HEK293T (cell line): ENCODE results near the gene TRIM47.
"Not testable (repeated sequence)": the region's sequence is repeated elsewhere in the genome, so short reads cannot be mapped to it uniquely, and the experiment has no call there.

Experiments
- CTCF ChIA-PET: fragments of 350-600 bp; formaldehyde crosslinking; extraction: SDS; loops from one replicate; lab custom pipeline; 2021; ENCODE audit warnings: antibody characterized with exemption, inconsistent platforms; lab: Yijun Ruan, JAX
- POLR2A ChIA-PET: fragments of 350-600 bp; formaldehyde crosslinking; extraction: SDS; loops from one replicate; lab custom pipeline; 2020; ENCODE audit warnings: antibody characterized with exemption, inconsistent platforms; lab: Yijun Ruan, JAX
- DNase-seq: peaks from one replicate; pipeline ENCODE4 v3.0.0; 2012; ENCODE audit warnings: mixed read lengths; ENCODE audit errors: extremely low spot score
- ARNT ChIP-seq: fragments of 450-650 bp; IDR thresholded peaks from 2 replicates; pipeline ENCODE4 v1.6.1; 2017; ENCODE audit warnings: mild to moderate bottlenecking
- BHLHE40 ChIP-seq: fragments of 450-650 bp; IDR thresholded peaks from 2 replicates; pipeline ENCODE4 v1.6.1; 2016; ENCODE audit warnings: mild to moderate bottlenecking, moderate library complexity, borderline replicate concordance
- CTBP1 ChIP-seq: fragments of 450-650 bp; IDR thresholded peaks from 2 replicates; pipeline ENCODE4 v1.6.1; 2016; ENCODE audit warnings: borderline replicate concordance
- ELF4 ChIP-seq: fragments of 450-650 bp; IDR thresholded peaks from 2 replicates; pipeline ENCODE4 v1.6.1; 2017; ENCODE audit warnings: antibody characterized with exemption
- FOXA1 ChIP-seq: fragments of 450-650 bp; IDR thresholded peaks from 2 replicates; pipeline ENCODE4 v1.6.1; 2016; ENCODE audit warnings: mild to moderate bottlenecking
- FOXK2 ChIP-seq: fragments of 450-650 bp; IDR thresholded peaks from 2 replicates; pipeline ENCODE4 v1.6.1; 2016; ENCODE audit warnings: mild to moderate bottlenecking
- FOXM1 ChIP-seq: fragments of 450-650 bp; IDR thresholded peaks from 2 replicates; pipeline ENCODE4 v1.6.1; 2017; ENCODE audit warnings: mild to moderate bottlenecking, borderline replicate concordance
- HDGF ChIP-seq: fragments of 450-650 bp; IDR thresholded peaks from 2 replicates; pipeline ENCODE4 v1.6.1; 2017; ENCODE audit warnings: antibody characterized with exemption, borderline replicate concordance
- L3MBTL2 ChIP-seq: fragments of 450-650 bp; conservative IDR thresholded peaks from 2 replicates; pipeline ENCODE4 v1.6.1; 2016; ENCODE audit warnings: mild to moderate bottlenecking
- LEF1 ChIP-seq: fragments of 450-650 bp; IDR thresholded peaks from 2 replicates; pipeline ENCODE4 v1.6.1; 2017; ENCODE audit warnings: mild to moderate bottlenecking, borderline replicate concordance
- NFRKB ChIP-seq: fragments of 450-650 bp; IDR thresholded peaks from 2 replicates; pipeline ENCODE4 v1.6.1; 2016; ENCODE audit warnings: mild to moderate bottlenecking, moderate library complexity
- PKNOX1 ChIP-seq: fragments of 450-650 bp; IDR thresholded peaks from 2 replicates; pipeline ENCODE4 v1.6.1; 2016
- SP1 ChIP-seq: fragments of 450-650 bp; IDR thresholded peaks from 2 replicates; pipeline ENCODE4 v1.6.1; 2017
- SUZ12 ChIP-seq: fragments of 450-650 bp; IDR thresholded peaks from 2 replicates; pipeline ENCODE4 v1.6.1; 2016; ENCODE audit warnings: mild to moderate bottlenecking
- TARDBP ChIP-seq: fragments of 450-650 bp; IDR thresholded peaks from 2 replicates; pipeline ENCODE4 v1.6.1; 2016
- ZNF384 ChIP-seq: fragments of 450-650 bp; IDR thresholded peaks from 2 replicates; pipeline ENCODE4 v1.6.1; 2016

TRIM47 gene

GRCh38 chr17:75854101-75854748, 24.2 kb downstream of the TRIM47 start:
- no peak for DNase-seq
- POLR2A ChIA-PET, result interaction anchor here (1.3 to 3.3 kb wide), 12 partner anchors 8 to 148 kb away, joined by 3 to 39 read pairs (median 12); partner anchors contain the start of genes CDK3, TRIM47, TRIM65 and UNK
- CTCF ChIA-PET, result interaction anchor here (1.2 to 1.4 kb wide), 3 partner anchors 26 to 81 kb away, joined by 3 to 4 read pairs (median 4); no protein-coding TSS in a partner anchor
- TF ChIP-seq NFRKB, result no peak

- ChIA-PET CTCF (interaction anchor here (0.6 kb wide), 1 partner anchor 329 kb away, joined by 3 read pairs; no protein-coding TSS in a partner anchor), POLR2A (interaction anchor here (3.2 to 3.3 kb wide), 2 partner anchors 43 to 73 kb away, joined by 24 to 32 read pairs; partner anchors contain the start of gene TRIM65)
- TF ChIP-seq BHLHE40, result no peak
- no peak for TF ChIP-seq HDGF
- no peak for TF ChIP-seq NFRKB
- TF ChIP-seq CTBP1, result no peak
- no peak for TF ChIP-seq FOXK2
- DNase-seq, result no peak
Observed at GRCh38 chr17:75853433-75853832, 24.9 kb downstream of the TRIM47 start.

- CTCF ChIA-PET, DNase-seq: not testable (repeated sequence)
- POLR2A ChIA-PET, result interaction anchor here (0.6 kb wide), 1 partner anchor 72 kb away, joined by 3 read pairs; no protein-coding TSS in a partner anchor
Observed at GRCh38 chr17:75851693-75851991, 26.7 kb downstream of the TRIM47 start.

GRCh38 chr17:75850928-75851692, 27.3 kb downstream of the TRIM47 start:
- no peak for TF ChIP-seq CTBP1
- TF ChIP-seq FOXM1, result no peak
- no peak for TF ChIP-seq BHLHE40
- TF ChIP-seq ZNF384, result no peak
- TF ChIP-seq ELF4, result no peak
- TF ChIP-seq PKNOX1, result no peak
- no peak for TF ChIP-seq NFRKB
- TF ChIP-seq SP1, result no peak
- no peak for TF ChIP-seq FOXA1
- no peak for TF ChIP-seq TARDBP
- TF ChIP-seq LEF1, result no peak
- TF ChIP-seq HDGF, result no peak
- no peak for TF ChIP-seq SUZ12
- TF ChIP-seq FOXK2, result no peak
- TF ChIP-seq ARNT, result no peak
- no peak for TF ChIP-seq L3MBTL2
- ChIA-PET CTCF (no interaction called here), POLR2A (no interaction called here)
- DNase-seq, result no peak

- no peak for DNase-seq
- ChIA-PET POLR2A (interaction anchor here (1.4 to 2.7 kb wide), 2 partner anchors 10 to 70 kb away, joined by 3 to 14 read pairs; a partner anchor contains a TSS), CTCF (interaction anchor here (0.6 kb wide), 1 partner anchor 182 kb away, joined by 3 read pairs; no protein-coding TSS in a partner anchor)
- TF ChIP-seq FOXM1, result no peak
- TF ChIP-seq PKNOX1, result no peak
- no peak for TF ChIP-seq L3MBTL2
- TF ChIP-seq SUZ12, result no peak
- no peak for TF ChIP-seq NFRKB
- no peak for TF ChIP-seq TARDBP
- no peak for TF ChIP-seq BHLHE40
- TF ChIP-seq ELF4, result no peak
- TF ChIP-seq SP1, result no peak
- no peak for TF ChIP-seq FOXK2
- TF ChIP-seq ZNF384, result no peak
- TF ChIP-seq HDGF, result no peak
- no peak for TF ChIP-seq ARNT
- TF ChIP-seq LEF1, result no peak
- no peak for TF ChIP-seq FOXA1
- no peak for TF ChIP-seq CTBP1
Observed at GRCh38 chr17:75849724-75850123, 28.7 kb downstream of the TRIM47 start.

GRCh38 chr17:75849279-75849646, 29.1 kb downstream of the TRIM47 start:
- TF ChIP-seq PKNOX1, result no peak
- no peak for TF ChIP-seq NFRKB
- TF ChIP-seq TARDBP, result no peak
- no peak for TF ChIP-seq L3MBTL2
- no peak for TF ChIP-seq HDGF
- no peak for TF ChIP-seq ELF4
- TF ChIP-seq SUZ12, result no peak
- no peak for TF ChIP-seq ARNT
- no peak for TF ChIP-seq FOXM1
- TF ChIP-seq CTBP1, result no peak
- no peak for TF ChIP-seq ZNF384
- TF ChIP-seq BHLHE40, result no peak
- DNase-seq, result no peak
- ChIA-PET CTCF (interaction anchor here (0.6 to 2.0 kb wide), 2 partner anchors 9 to 13 kb away, joined by 3 to 12 read pairs; no protein-coding TSS in a partner anchor), POLR2A (interaction anchor here (1.4 to 2.7 kb wide), 2 partner anchors 10 to 69 kb away, joined by 3 to 14 read pairs; a partner anchor contains a TSS)
